Measurements from ENCODE around the gene TMX2. TPM values are rescaled to one million over a fixed set of nuclear protein-coding genes. Genes with fewer than 3 reads are reported as not detected.

Gene TMX2
- total RNA-seq (2022) (145 and 161 TPM in 2 replicates), Bru-seq, nascent RNA (percentile 95 among the genes with signal in this experiment), BruChase-seq, experiment 1, labeled RNA remaining after a 6-hour chase (percentile 100 among the genes with signal in this experiment), BruChase-seq, experiment 2, labeled RNA remaining after a 2-hour chase (percentile 99 among the genes with signal in this experiment)
- long read RNA-seq, transcript TMX2-207 (8 exons, 1,697 nt), result minor isoform, 18 of 507 reads
- long read RNA-seq, transcript TMX2-202 (7 exons, 1,521 nt), result minor isoform, 86 of 507 reads
- long read RNA-seq, transcript TMX2-201 (8 exons, 1,631 nt), result major isoform, 346 of 507 reads
- long read RNA-seq, transcript TMX2-206 (6 exons, 829 nt), result minor isoform, 5 of 507 reads
- long read RNA-seq, partial matches to known transcripts, result 15 of 507 reads
- long read RNA-seq, other reads (novel, unspliced or antisense), result 35 of 507 reads

- peak within 1 kb of the TSS; percentile 81 for H3K27ac Mint-ChIP-seq (ENCODE audit: low read depth, unreplicated experiment)
- peaks cover 14% of the 10 kb centered on the region for H3K36me3 Mint-ChIP-seq (ENCODE audit: insufficient read depth, unreplicated experiment)
- no peaks in the 10 kb centered on the region for H3K27me3 Mint-ChIP-seq (ENCODE audit: insufficient read depth, unreplicated experiment)
- peaks cover 22% of the 10 kb centered on the region for H3K4me1 Mint-ChIP-seq (ENCODE audit: insufficient read depth, unreplicated experiment)
- intact Hi-C loops (cut with micrococcal nuclease), result loop anchor here (1.0 to 5.0 kb wide), 3 partner anchors 44 to 145 kb away; partner anchors contain the start of genes UBE2L6 and ZDHHC5
- ChIA-PET POLR2A (interaction anchor here (0.6 to 3.9 kb wide), 43 partner anchors 9 to 1427 kb away, joined by 3 to 42 read pairs (median 5); partner anchors contain the start of genes CLP1, CTNND1, SELENOH and TIMM10), CTCF (interaction anchor here (0.5 to 3.6 kb wide), 6 partner anchors 18 to 768 kb away, joined by 3 to 25 read pairs (median 3); no protein-coding TSS in a partner anchor)
- TSS peak; percentile 66 for BruUV-seq (replicated peaks)
- peak; percentile 99 for DNase-seq (ENCODE audit: unreplicated experiment)
- TF ChIP-seq CTCF (IDR thresholded peaks at IDR 0.05; ENCODE audit: unreplicated experiment), result no peak
- H3K4me3 Mint-ChIP-seq (ENCODE audit: unreplicated experiment), result peak within 1 kb of the TSS; percentile 90
- H3K9me3 Mint-ChIP-seq (ENCODE audit: unreplicated experiment), result no peaks in the 10 kb centered on the region
These were observed at the start of gene TMX2 for GRCh38 chr11:57712256-57713150. Gene TMX2 (plus strand): TSS chr11:57712593. CDS start chr11:57712619, 26 bp downstream.

GRCh38 chr11:57662893-57663292 is 49.5 kb upstream of the TMX2 start:
- no peak for TF ChIP-seq CTCF (IDR thresholded peaks at IDR 0.05; ENCODE audit: unreplicated experiment)
- BruUV-seq (replicated peaks), result no TSS peak
- H3K4me3 Mint-ChIP-seq (ENCODE audit: unreplicated experiment), result no peak overlapping the region
- H3K27me3 Mint-ChIP-seq (ENCODE audit: insufficient read depth, unreplicated experiment), result no peaks in the 10 kb centered on the region
- peaks cover 62% of the 10 kb centered on the region for H3K36me3 Mint-ChIP-seq (ENCODE audit: insufficient read depth, unreplicated experiment)
- intact Hi-C loops (cut with micrococcal nuclease), result no loop called here
- no peak overlapping the region for H3K27ac Mint-ChIP-seq (ENCODE audit: low read depth, unreplicated experiment)
- DNase-seq (ENCODE audit: unreplicated experiment), result no peak
- ChIA-PET CTCF (interaction anchor here (0.5 to 1.8 kb wide), 6 partner anchors 18 to 232 kb away, joined by 3 to 6 read pairs (median 4); partner anchors contain the start of genes MED19, TMX2 and UBE2L6), POLR2A (interaction anchor here (0.6 to 0.8 kb wide), 2 partner anchors 93 to 240 kb away, joined by 3 read pairs; no protein-coding TSS in a partner anchor)
- H3K9me3 Mint-ChIP-seq (ENCODE audit: unreplicated experiment), result no peaks in the 10 kb centered on the region
- peaks cover 13% of the 10 kb centered on the region for H3K4me1 Mint-ChIP-seq (ENCODE audit: insufficient read depth, unreplicated experiment)

- ChIA-PET CTCF (interaction anchor here (0.6 kb wide), 1 partner anchor 42 kb away, joined by 7 read pairs; no protein-coding TSS in a partner anchor), POLR2A (no interaction called here)
- Mint-ChIP-seq H3K27ac (ENCODE audit: low read depth, unreplicated experiment) (peak overlapping the region; percentile 61), H3K9me3 (ENCODE audit: unreplicated experiment) (no peaks in the 10 kb centered on the region), H3K36me3 (ENCODE audit: insufficient read depth, unreplicated experiment) (peaks cover 53% of the 10 kb centered on the region), H3K4me1 (ENCODE audit: insufficient read depth, unreplicated experiment) (peaks cover 13% of the 10 kb centered on the region), H3K27me3 (ENCODE audit: insufficient read depth, unreplicated experiment) (no peaks in the 10 kb centered on the region), H3K4me3 (ENCODE audit: unreplicated experiment) (no peak overlapping the region)
- BruUV-seq (replicated peaks), result no TSS peak
- intact Hi-C loops (cut with micrococcal nuclease), result no loop called here
- no peak for TF ChIP-seq CTCF (IDR thresholded peaks at IDR 0.05; ENCODE audit: unreplicated experiment)
- DNase-seq (ENCODE audit: unreplicated experiment), result no peak
These were observed 48.4 kb upstream of the TMX2 start for GRCh38 chr11:57663975-57664374.

Measured in MCF 10A (cell line).